CD14-positive monocyte (primary cell): ENCODE results near the gene GPR25. TPM values are rescaled to one million over a fixed set of nuclear protein-coding genes. Genes with fewer than 3 reads are reported as not detected.

Experiments used
- DNase-seq, 3 donors: peaks; one replicate each; pipeline ENCODE4 v3.0.0-alpha.2; 2011 to 2022
- H2AFZ ChIP-seq: 2 replicates; pipeline ENCODE4 v1.6.0; 2012; ENCODE audit warnings: mild to moderate bottlenecking, low read depth, low read length, inconsistent platforms; ENCODE audit not compliant: insufficient read depth, poor library complexity, severe bottlenecking
- H3K27ac ChIP-seq, 2 donors: 1 replicate in 1 of 2; 2 replicates in 1 of 2; pipeline ENCODE4 v1.5.1; 2012 to 2013; ENCODE audit warnings: low read length in 2 of 2, control low read depth in 1 of 2, inconsistent platforms in 1 of 2, low read depth in 1 of 2, mild to moderate bottlenecking in 1 of 2
- H3K27me3 ChIP-seq, 2 donors: one replicate each; pipeline versions ENCODE4 v1.6.0 to v1.6.1; 2011 to 2013; ENCODE audit warnings: low read length in 2 of 2; ENCODE audit not compliant: control insufficient read depth in 2 of 2, insufficient read depth in 2 of 2
- H3K36me3 ChIP-seq, 2 donors: replicated peaks in 1 of 2; 1 replicate in 1 of 2; 2 replicates in 1 of 2; pipeline versions ENCODE4 v1.5.1 to v1.6.1; 2012 to 2013; ENCODE audit warnings: low read length in 2 of 2, control low read depth in 1 of 2, inconsistent platforms in 1 of 2, mild to moderate bottlenecking in 1 of 2; ENCODE audit not compliant: insufficient read depth in 2 of 2, control insufficient read depth in 1 of 2
- H3K4me1 ChIP-seq, 2 donors: 1 replicate in 1 of 2; 2 replicates in 1 of 2; pipeline versions ENCODE4 v1.5.1 to v1.6.1; 2012 to 2013; ENCODE audit warnings: low read length in 2 of 2, control low read depth in 1 of 2, inconsistent platforms in 1 of 2, mild to moderate bottlenecking in 1 of 2, moderate library complexity in 1 of 2; ENCODE audit not compliant: insufficient read depth in 2 of 2, control insufficient read depth in 1 of 2
- H3K4me2 ChIP-seq: replicated peaks from 2 replicates; pipeline ENCODE3; 2012; ENCODE audit warnings: low read length, moderate library complexity, mild to moderate bottlenecking; ENCODE audit not compliant: poor library complexity, severe bottlenecking; ENCODE audit errors: extremely low read depth
- H3K4me3 ChIP-seq, 3 experiments: fragments of 200-600 bp in 1 of 3; sonication (generic) in 1 of 3; replicated peaks in 1 of 3; 1 replicate in 2 of 3; 2 replicates in 1 of 3; pipeline ENCODE4 v1.5.1; 2011 to 2013; ENCODE audit warnings: low read length in 3 of 3, mild to moderate bottlenecking in 3 of 3, control low read depth in 2 of 3, low read depth in 2 of 3, inconsistent platforms in 1 of 3, moderate library complexity in 1 of 3
- H3K79me2 ChIP-seq: 2 replicates; pipeline ENCODE4 v1.6.0; 2012; ENCODE audit warnings: mild to moderate bottlenecking, control low read depth, inconsistent platforms, low read length, moderate library complexity; ENCODE audit not compliant: insufficient read depth
- H3K9ac ChIP-seq: 2 replicates; pipeline ENCODE4 v1.6.0; 2017; ENCODE audit warnings: low read length, mild to moderate bottlenecking; ENCODE audit not compliant: insufficient read depth, poor library complexity, severe bottlenecking
- H3K9me3 ChIP-seq, 2 donors: replicated peaks in 1 of 2; 1 replicate in 1 of 2; 2 replicates in 1 of 2; pipeline versions ENCODE4 v1.5.1 to v1.6.1; 2012 to 2013; ENCODE audit warnings: low read length in 2 of 2, control low read depth in 1 of 2; ENCODE audit not compliant: control insufficient read depth in 1 of 2, insufficient read depth in 1 of 2
- H4K20me1 ChIP-seq: 2 replicates; pipeline ENCODE4 v1.6.0; 2012; ENCODE audit warnings: mild to moderate bottlenecking, low read length, control low read depth, moderate library complexity; ENCODE audit not compliant: insufficient read depth
- H3K27ac Mint-ChIP-seq, 7 donors: one replicate each; pipeline ENCODE4 v1.8.0; 2020; ENCODE audit warnings: mild to moderate bottlenecking in 7 of 7, mixed read lengths in 7 of 7, moderate library complexity in 6 of 7, inconsistent platforms in 2 of 7
- H3K27me3 Mint-ChIP-seq, 3 donors: one replicate each; pipeline ENCODE4 v1.8.0; 2021 to 2022; ENCODE audit warnings: low read depth in 3 of 3, mild to moderate bottlenecking in 3 of 3, mixed read lengths in 3 of 3, moderate library complexity in 3 of 3, inconsistent platforms in 1 of 3
- H3K36me3 Mint-ChIP-seq, 2 donors: one replicate each; pipeline ENCODE4 v1.8.0; 2020; ENCODE audit warnings: mixed read lengths in 2 of 2, inconsistent platforms in 1 of 2, mild to moderate bottlenecking in 1 of 2
- H3K4me1 Mint-ChIP-seq: one replicate; pipeline ENCODE4 v1.8.0; 2020; ENCODE audit warnings: mild to moderate bottlenecking, mixed read lengths
- H3K4me3 Mint-ChIP-seq, 2 donors: one replicate each; pipeline ENCODE4 v1.8.0; 2020; ENCODE audit warnings: mild to moderate bottlenecking in 2 of 2, mixed read lengths in 2 of 2, moderate library complexity in 1 of 2
- H3K9me3 Mint-ChIP-seq, 7 donors: one replicate each; pipeline ENCODE4 v1.8.0; 2020 to 2022; ENCODE audit warnings: mixed read lengths in 7 of 7, mild to moderate bottlenecking in 6 of 7, moderate library complexity in 6 of 7, inconsistent platforms in 2 of 7
- WGBS: methylation state at CpG from one replicate; pipeline ENCODE4 v1.1.5; 2013; ENCODE audit warnings: missing lambda C conversion rate; ENCODE audit not compliant: insufficient coverage; 5-methylcytosine and 5-hydroxymethylcytosine counted together
- intact Hi-C, 2 donors: fragments of 100-400 bp; cut with micrococcal nuclease; formaldehyde crosslinking; loops; one replicate each; pipeline versions ENCODE4 v1.15.0 to v1.15.1; 2023
- polyA plus RNA-seq, 3 donors: library from polyadenylated mRNA; depleted of rRNA in 1 of 3; unstranded in 2 of 3; stranded (reverse) in 1 of 3; fragments of 300-500 nt in 2 of 3; fragments of >200 nt in 1 of 3; fragmentation: Illumina TruSeq in 2 of 3; gene quantifications; 1 replicate in 2 of 3; 2 replicates in 1 of 3; pipeline ENCODE4 v1.2.3, GENCODE V29; 2012 to 2021
- TF ChIP-seq, protein P1 (sequence below): fragments of 200-600 bp; IDR thresholded peaks from one replicate; pipeline ENCODE4 v1.8.0; 2022; ENCODE audit warnings: antibody characterized with exemption, mild to moderate bottlenecking

The GPR25 gene
- polyA plus RNA-seq, 3 donors = 0.13 TPM; not detected in 2

DNA sequence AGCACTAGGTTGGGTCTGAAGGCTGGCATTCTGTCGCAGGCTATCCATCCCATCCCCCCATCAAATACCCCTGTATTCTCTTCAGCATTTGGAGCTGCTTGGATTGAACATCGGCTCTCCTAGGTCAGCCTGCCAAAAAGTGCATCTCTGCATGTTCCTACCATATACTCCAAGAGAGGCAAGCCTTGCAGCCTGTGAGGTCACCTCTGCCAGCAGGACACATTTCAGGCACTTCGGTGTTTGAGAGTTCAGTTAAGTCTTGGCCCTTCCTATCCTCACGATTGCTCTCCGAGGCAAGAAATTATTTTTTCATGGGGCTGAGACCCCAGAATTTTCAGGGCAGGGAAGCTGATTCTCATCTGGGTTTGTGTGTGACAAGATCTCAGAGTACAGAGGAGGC, 2.6 kb downstream of the GPR25 start:
- Histone ChIP-seq H3K79me2 (no peaks in the 10 kb centered on the region), H3K9me3 (no peaks in the 10 kb centered on the region), H3K27me3 (peaks cover 11 to 30% of the 10 kb centered on the region in 2 donors), H3K4me2 (no peak overlapping the region), H3K27ac (no peak overlapping the region), H3K36me3 (no peaks in the 10 kb centered on the region), H4K20me1 (no peaks in the 10 kb centered on the region), H3K4me1 (peaks cover 11 to 14% of the 10 kb centered on the region in 2 donors), H3K4me3 (no peak overlapping the region), H3K9ac (no peak overlapping the region), H2AFZ (no peak overlapping the region)
- H3K27ac Mint-ChIP-seq = no peak overlapping the region
- peaks cover 43 to 50% (median 49%) of the 10 kb centered on the region in 3 donors for H3K27me3 Mint-ChIP-seq
- intact Hi-C loops = no loop called here
- peaks cover 17% of the 10 kb centered on the region for H3K4me1 Mint-ChIP-seq
- H3K9me3 Mint-ChIP-seq = peaks cover 0 to 12% (median 4%) of the 10 kb centered on the region in 7 donors
- no peak for DNase-seq
- TF ChIP-seq, protein P1, sequence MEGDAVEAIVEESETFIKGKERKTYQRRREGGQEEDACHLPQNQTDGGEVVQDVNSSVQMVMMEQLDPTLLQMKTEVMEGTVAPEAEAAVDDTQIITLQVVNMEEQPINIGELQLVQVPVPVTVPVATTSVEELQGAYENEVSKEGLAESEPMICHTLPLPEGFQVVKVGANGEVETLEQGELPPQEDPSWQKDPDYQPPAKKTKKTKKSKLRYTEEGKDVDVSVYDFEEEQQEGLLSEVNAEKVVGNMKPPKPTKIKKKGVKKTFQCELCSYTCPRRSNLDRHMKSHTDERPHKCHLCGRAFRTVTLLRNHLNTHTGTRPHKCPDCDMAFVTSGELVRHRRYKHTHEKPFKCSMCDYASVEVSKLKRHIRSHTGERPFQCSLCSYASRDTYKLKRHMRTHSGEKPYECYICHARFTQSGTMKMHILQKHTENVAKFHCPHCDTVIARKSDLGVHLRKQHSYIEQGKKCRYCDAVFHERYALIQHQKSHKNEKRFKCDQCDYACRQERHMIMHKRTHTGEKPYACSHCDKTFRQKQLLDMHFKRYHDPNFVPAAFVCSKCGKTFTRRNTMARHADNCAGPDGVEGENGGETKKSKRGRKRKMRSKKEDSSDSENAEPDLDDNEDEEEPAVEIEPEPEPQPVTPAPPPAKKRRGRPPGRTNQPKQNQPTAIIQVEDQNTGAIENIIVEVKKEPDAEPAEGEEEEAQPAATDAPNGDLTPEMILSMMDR = no peak
- peaks cover 5% of the 10 kb centered on the region in 2 donors for H3K36me3 Mint-ChIP-seq
- H3K4me3 Mint-ChIP-seq = peak overlapping the region in 1 of 2 donors; percentile 35
- WGBS = 83% methylated on average over 4 of the region's 5 CpGs

- peaks cover 0 to 12% (median 4%) of the 10 kb centered on the region in 7 donors for H3K9me3 Mint-ChIP-seq
- no peaks in the 10 kb centered on the region for H3K36me3 ChIP-seq
- WGBS = 89% methylated on average over 3 of the region's 3 CpGs
- H3K4me2 ChIP-seq = no peak overlapping the region
- H4K20me1 ChIP-seq = no peaks in the 10 kb centered on the region
- no peak overlapping the region for H3K9ac ChIP-seq
- H3K27me3 ChIP-seq = peaks cover 11 to 25% of the 10 kb centered on the region in 2 donors
- peaks cover 5% of the 10 kb centered on the region in 2 donors for H3K36me3 Mint-ChIP-seq
- no peak overlapping the region for H3K4me3 Mint-ChIP-seq
- H3K4me1 ChIP-seq = peaks cover 11 to 14% of the 10 kb centered on the region in 2 donors
- H3K27me3 Mint-ChIP-seq = peaks cover 38 to 46% (median 46%) of the 10 kb centered on the region in 3 donors
- no peak overlapping the region for H2AFZ ChIP-seq
- no peaks in the 10 kb centered on the region for H3K79me2 ChIP-seq
- H3K4me1 Mint-ChIP-seq = peaks cover 11% of the 10 kb centered on the region
- TF ChIP-seq, protein P1 = no peak
- H3K27ac ChIP-seq = no peak overlapping the region
- H3K4me3 ChIP-seq = no peak overlapping the region
- H3K27ac Mint-ChIP-seq = no peak overlapping the region
- H3K9me3 ChIP-seq = no peaks in the 10 kb centered on the region
- no peak for DNase-seq
- intact Hi-C loops = no loop called here
These were observed 4.2 kb downstream of the GPR25 start for GRCh38 chr1:200877010-200877409.
